GM18870 (cell line): ENCODE data around the gene FAXC.
A peak's percentile ranks its signal among the peaks of the same experiment; 100 is the strongest.
"Not testable (repeated sequence)": the region's sequence is repeated elsewhere in the genome, so short reads cannot be mapped to it uniquely, and the experiment has no call there.

ENCODE experiments used
- ATAC-seq: cut with Tn5 transposase; IDR thresholded peaks from one replicate; pipeline ENCODE4 v1.9.1; 2021; ENCODE audit warnings: moderate library complexity; ENCODE audit not compliant: unreplicated experiment

The FAXC gene

DNA sequence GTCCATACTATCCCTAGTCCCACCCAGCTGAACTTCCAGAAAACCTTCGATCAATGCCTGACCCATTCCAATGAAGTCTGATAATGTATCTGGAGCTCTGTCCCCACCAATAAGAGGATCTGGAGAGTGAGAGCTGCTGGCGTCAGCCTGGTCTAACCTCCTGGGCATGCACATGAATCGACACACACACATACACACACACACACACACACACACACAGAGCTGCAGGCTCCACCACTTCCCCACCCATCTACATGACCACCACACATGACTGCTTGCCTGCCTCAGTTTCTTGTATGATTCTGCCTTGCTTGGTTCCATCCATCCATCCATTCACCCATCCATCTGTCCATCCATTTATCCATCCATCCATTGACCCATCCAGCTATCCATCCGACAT is 60.8 kb downstream of the FAXC start:
- ATAC-seq: no peak

DNA sequence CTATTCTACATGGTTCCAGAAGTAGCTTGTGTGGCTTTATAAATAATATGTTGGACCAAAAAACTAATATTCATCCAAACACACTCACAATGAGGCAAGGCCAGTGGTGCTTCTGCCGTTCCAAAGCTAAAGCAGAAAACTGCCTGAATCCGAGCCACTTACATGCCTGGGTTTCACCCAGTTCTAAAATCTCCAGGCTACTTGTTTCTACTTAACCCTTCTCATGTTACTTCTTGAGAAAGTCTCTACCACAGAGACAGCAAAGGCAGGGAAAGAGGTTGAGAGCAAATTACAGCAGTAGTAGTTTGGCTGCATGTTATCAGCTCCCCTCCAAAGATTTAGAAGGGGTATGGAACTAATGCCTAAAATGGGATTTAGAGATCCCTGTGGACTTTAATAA is 62.0 kb downstream of the FAXC start:
- ATAC-seq: no peak

DNA sequence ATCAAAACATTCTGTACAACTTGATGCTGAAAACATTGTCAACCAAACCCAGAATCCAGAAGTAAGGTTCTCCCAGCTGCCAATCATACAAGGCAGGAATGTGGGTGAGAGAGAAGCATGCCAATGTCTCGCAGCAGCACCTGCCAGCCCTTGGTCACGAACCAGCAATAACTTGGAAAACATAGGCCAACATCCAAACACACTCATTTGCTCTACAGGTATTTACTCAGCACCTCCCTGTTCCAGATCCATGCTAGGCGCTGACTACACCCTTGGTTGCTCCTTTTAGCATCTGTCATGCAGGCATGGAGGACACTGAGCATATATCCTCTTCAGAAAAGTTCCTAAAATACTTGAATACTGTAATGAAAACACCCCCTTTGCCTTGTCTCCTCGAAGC is 63.6 kb downstream of the FAXC start:
- ATAC-seq: no peak

DNA sequence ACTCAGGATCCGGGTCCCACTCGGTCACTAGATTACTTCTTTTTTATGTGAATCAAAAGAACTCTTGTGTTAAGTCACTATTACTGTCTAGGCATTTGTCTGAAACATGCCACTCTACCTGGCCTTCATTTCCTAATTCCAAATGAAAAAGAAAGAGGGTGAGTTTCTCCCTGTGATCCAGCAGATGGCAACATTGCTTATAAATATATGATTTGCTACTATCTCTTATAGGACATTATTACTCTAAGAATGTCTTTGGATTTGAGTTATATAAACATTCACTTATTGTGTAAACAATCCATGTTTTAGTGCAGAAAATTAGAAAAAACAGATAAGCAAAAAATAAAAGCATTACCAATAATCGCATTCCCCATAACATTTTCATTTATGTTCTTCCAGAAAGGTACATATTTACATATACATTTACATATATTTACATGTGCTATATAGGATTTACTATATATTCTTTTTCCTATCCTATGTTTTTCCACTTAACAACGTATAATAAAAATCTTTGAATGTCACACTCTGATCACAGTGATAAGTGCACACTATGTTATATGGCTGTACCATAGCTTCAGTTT is 66.9 kb downstream of the FAXC start:
- ATAC-seq: peak; percentile 62

DNA sequence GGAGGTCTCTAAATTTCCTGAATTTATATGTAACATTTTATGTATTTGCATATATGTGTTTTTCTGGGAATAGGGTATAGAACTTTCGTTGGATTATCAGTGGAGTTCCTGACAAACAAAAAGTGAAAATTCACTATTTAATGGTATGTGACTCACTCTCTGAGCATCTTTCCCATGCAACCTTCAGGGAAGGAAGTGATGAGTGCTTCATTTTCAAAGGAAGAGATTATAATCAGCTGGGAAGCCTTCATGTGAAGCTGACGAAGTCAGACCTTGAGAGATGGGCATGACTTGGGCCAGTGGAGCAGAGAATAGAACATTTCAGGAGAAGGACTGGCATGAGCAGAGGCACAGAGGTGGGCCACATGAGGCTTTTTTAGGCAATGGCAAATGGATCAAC is 72.7 kb downstream of the FAXC start:
- ATAC-seq: no peak

DNA sequence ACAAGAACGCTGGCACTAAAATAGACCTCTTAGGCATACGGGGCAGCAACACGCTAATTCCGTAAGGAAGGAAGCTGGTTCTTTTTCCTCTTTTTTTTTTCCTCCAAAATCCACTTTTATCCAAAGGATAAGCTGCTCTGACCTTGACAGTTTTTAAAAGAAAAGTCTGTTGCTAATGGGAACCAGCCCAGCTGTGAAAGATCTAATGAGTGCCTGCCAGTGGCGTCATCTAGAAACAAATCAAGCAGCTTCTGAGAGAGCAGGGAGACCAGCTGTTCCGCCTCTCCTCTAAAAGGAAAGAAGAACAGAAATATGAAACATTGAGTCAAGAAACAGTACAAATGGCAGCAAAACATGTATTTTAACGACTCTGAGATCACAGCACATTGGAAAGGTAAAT is 78.6 kb downstream of the FAXC start:
- no peak for ATAC-seq

DNA sequence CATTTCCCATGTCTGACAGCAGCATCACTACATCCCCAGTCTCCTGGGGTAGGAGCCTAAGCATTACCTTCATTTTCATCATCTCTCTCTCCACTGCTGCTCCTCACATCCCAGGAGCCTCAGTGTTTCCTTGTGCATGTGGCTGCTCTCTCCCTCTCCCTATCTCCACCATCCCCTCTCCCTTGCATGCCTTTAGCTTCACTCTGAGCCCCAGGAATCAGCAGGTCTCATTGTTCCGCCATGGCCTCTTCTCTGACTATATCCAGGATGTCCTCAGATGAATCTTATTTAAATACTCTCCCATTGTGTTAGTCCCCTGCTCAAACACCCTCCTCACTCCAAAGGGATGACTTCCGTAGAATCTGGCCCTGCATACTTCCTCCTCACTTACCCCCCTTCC is 79.4 kb downstream of the FAXC start:
- no peak for ATAC-seq

DNA sequence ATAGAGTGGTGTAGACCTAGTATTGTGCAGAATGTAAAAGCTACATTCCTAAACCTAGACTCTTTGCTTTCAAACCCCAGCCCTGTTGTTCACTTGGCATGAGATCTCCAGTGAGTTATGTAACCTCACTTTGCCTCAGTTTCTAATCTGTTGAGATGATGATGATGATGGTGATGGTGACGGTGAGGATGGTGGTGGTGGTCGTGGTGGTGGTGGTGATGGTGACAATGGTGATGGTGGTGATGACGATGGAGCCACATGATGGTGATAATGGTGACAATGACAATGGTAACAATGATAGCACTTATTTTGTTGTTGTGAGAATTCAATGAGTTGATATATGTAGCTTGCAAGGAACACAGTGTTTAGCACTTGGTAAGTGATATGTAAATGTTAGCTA is 80.3 kb downstream of the FAXC start:
- ATAC-seq: no peak

DNA sequence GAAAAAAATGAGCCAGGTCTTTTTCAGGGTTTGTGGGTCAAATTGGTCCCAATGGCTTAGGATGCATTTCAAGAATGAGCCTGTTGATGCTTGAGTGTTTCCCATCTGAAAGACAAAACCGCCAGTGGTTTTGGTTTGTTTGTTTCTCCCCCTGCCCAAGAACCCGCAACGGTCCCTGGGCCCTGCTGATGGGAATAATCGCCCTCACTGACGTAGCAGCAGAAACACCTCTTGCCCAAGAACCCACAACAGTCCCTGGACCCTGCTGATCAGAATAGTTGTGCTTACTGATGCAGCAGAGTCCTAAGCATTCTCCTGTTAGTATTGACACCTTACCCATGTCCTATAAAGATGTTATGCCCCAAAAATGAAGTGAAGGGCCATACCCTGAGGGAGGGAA is 82.5 kb downstream of the FAXC start:
- not testable (repeated sequence) for ATAC-seq

DNA sequence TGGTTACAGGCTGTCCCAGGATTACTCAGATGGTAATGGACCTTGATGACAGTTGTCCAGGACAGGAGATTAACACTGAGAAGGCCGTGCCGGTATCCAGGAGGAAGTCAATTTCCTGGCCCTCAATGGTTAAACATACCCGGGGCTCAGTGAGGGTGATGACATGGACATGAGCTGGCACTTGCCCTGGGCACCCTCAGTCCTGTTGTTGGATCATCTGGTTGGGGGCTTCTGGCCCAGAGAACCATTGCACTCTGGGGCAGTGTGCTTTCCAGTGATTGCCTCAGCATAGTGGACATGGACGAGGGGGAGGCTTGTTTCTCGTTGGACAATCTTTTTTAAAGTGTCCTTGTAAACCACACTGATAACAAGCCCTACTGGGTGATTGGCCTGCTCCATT is 84.0 kb downstream of the FAXC start:
- ATAC-seq: not testable (repeated sequence)

DNA sequence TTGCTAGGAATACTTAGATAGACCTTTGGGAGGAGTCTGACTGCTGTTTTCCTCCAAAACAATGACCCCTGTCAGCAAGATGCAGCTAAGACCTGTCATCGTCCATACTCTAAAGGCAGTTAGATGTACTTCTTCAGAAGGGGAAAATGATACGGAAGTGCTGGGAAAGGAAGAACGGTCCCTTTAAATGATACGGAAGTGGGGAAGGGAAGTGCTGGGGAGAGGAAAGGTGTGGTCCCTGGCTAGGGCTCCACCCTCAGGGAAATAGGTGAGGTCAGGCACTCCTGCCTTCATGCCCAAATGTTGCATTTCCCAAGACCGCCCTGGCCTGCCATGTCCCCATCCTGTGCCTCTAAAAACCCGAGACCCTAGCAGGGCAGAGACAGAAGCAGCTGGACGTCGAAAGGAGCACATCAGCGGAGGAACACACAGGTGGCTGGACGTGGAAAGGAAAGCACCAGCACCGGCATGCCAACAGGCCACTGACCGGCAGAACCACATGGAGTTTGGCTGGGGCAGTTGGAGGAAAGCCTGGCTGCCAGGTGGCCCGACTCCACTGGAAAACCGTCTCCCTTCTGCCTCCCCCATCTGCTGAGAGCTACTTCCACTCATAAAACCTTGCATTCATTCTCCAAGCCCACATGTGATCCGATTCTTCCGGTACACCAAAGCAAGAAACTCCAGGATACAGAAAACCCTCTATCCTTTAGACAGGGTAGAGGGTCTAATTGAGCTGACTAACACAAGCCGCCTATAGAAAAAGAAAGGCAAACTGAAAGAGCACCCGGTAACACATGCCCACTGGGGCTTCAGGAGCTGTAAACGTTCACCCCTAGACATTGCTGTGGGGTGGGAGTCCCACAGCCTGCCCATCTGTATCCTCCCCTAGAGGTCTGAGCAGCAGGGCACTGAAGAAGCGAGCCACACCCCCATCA is 94.6 kb downstream of the FAXC start:
- no peak for ATAC-seq

DNA sequence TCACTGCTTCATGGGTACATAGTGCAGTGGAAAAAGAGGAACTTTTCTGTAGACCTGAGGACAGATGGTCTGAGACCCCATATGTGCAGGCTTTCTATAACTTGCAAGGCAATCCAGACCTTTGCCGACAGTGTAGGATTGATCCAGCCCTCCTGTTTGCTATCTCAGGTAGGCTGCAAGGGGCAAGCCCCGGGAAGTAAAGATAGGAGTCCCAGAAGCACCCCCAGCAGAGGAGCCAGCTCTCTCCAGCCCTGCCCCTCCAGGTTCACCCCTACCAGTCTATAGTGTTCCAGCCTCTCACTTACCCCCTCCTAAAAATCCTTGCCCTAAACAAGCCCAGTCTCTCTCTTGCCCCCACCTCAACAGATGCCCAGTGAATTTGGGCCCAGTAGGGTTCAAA is 96.2 kb downstream of the FAXC start:
- ATAC-seq: no peak

DNA sequence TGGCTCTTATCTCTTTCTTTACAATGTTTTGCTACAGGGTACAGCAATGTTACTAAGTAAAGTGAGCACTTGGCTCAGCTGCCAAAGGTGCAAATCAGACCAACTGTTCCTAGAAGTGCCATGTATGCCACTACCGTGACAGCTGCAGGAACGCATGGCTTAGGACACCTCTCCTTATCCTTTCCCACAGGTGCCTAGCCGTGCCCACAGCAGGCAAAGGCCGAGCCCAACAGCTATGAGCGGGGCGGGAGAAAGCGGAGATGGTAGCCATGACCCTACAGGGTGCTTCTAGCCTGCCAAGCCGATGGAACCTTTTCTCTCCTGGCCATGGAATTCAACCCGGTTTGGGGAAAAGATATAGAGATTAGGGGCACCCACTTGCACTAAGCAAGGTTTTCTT is 97.1 kb downstream of the FAXC start:
- ATAC-seq: no peak

DNA sequence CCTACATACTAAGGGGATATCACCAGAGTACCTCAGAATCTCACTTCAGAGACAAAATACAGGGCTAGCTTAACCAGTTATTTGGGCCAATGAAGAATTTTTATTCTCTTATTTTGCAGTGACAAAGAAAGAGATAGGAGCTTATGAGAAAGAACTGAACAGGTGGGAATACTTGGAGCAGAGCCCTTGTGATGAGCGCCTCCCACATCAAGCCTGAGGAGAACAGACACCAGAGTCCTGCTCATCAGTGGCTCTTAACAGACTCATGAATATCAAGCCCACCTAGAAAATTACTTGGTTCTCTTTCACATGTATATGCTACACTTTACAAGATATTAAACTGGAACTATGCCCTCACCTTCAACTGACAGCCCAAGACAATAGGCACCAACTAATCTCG is 99.0 kb downstream of the FAXC start:
- ATAC-seq: no peak

DNA sequence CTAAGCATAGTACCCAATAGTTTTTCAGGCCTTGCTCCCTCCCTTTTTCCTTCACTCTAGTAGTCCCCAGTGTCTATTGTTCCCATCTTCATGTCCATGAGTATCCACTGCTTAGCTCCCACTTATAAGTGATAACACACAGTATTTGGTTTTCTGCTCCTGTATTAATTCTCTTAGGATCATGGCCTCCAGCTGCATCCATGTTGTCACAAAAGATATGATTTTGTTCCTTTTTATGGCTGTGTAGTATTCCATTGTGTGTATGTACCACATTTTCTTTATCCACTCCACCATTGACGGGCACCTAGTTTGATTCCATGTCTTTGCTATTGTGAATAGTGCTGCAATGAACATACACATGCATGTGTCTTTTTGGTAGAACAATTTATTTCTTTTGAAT is 102.9 kb downstream of the FAXC start:
- no peak for ATAC-seq

DNA sequence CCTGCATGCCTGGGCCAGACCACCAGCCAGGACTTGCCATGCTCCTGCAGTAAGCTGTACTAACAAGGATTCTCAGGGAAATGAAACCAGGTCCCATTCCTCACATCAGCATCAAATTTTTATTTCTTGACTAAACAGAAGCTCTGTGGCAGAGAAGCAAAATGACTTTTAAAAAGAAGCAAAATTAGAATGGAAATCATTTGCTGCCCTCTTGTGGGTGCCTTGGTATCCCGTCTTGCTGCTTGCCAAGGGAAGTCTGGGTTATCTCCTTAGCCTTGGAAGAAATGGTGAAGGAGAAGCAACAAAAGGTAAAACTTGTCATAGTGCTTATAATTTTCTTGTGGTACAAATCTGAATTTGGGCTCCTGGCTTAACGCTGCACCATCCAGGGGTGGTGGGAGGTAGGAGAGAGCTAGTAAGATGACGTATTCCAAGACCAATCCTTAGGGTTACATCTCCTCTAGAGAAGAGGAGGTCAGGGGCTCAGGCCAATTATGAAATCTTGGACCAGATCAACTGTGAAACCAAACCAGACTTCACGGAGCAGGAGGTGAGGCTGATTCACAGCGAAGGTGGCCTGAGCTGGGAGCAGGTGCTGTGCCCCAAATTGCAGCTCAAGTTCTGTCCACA is 107.5 kb downstream of the FAXC start:
- ATAC-seq: no peak

DNA sequence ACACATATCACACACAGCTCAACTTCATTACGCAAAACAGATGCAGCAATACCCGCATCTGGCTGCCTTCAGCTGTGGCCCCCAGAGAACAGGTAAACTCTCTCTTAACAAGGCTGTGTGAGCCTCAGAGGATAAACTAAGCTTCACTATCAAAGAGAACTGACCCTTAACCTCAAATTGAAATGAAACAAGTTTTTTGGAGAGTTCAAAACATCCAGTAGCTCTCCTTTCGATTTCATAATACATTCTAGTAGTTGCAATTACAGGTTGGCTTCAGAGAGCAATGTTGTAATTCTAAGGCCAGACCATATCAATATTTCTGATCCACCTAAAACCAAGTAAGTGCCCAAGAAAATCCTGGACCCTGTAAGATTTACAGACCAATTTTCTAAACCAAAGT is 113.5 kb downstream of the FAXC start:
- ATAC-seq: peak; percentile 51

DNA sequence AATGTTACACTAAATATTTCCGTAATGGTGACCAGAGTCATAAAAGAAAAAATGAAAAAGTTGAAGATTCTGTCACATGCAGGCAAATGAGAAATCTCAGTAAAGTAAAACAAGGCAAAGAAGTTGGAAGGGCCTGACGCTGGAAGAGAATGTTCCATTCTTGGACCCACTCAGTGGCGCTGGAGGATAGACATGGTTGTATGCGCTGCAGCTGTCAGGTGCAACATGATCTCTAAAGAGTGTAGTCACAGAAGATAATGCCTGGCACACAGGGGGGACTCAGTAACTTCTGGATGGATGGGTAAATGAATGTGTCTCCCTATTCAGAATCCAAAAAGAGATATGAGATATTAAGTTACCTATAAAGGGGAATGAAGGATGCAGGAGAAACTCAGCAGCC is 116.3 kb downstream of the FAXC start:
- no peak for ATAC-seq

DNA sequence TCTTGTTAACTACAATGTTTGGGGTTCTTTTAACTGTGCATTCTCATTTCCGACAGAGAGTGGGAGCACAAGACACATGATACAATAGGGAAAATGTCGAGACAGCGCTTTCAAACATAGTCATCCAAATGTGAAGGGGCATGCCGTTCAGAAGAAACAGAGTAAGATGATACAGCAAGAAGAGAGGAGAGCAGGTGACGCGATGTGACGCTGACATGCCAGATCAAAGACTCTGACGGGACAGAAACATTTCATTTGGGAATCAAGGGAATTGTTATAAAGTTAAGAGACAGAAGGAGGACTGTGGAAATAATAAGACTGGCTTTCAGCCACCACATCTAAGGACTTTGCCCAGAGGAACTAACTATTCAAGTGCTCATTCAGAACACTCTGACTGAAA is 117.4 kb downstream of the FAXC start:
- no peak for ATAC-seq

DNA sequence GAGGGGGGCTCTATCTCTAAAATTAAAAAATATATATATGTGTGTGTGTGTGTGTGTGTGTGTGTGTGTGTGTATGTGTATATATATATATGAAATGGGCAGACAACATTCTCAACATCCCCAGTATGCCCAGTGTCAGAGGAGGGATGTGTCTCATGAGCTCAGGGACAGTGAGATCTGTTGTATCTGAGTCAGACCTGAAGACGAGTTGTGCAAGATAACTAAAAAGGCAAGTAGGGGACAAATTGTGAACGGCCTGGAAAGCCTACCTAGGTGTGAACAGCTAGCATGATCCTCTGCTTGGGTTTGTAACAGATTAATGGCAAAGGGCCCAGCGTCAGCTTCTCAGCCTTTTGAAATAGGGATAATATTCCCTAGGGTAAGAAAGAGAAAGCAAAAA is 124.3 kb downstream of the FAXC start:
- no peak for ATAC-seq
